C1 segment of cervical spinal cord (tissue), 14 donors: ENCODE results near the gene ABT1.
"Not testable (repeated sequence)": the region's sequence is repeated elsewhere in the genome, so short reads cannot be mapped to it uniquely, and the experiment has no call there.

Experiments used
- DNase-seq, 14 donors: peaks; one replicate each; lab custom pipeline; 2025; lab: John Stamatoyannopoulos, UW

The ABT1 gene

DNA sequence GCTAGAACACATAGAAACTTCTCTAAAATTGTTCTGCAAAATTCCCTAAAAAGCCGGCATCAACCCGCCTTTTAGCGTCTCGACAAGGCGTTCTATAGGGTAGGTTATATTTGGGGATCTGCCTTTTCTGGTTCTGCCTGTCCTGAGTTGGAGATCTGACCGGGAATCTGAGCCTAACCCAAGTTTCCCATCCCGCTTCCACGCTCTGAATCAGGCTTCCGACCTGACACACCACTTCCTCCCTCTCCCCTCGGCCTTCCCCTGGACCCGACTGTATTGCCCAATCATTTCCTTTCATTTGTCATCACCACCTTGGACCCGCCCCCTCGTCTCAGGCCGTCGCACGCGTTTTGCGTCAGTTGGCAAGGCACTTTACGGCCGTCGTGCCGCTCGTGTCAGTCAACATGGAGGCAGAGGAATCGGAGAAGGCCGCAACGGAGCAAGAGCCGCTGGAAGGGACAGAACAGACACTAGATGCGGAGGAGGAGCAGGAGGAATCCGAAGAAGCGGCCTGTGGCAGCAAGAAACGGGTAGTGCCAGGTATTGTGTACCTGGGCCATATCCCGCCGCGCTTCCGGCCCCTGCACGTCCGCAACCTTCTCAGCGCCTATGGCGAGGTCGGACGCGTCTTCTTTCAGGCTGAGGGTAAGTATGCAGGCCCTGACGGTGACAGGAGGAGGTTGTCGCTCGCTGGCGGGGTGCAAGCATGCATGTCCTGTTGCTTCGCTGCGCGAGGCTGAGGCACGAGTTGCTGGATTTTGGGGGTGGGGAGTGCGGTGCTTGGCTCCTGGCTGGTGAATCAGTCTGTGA, at the start of gene ABT1:
Gene ABT1 (plus strand): TSS at position 375 of the 810 bp plus-strand sequence. CDS start 30 bp downstream, at position 405.
- peak; percentile 91 to 99 (median 98) for DNase-seq

DNA sequence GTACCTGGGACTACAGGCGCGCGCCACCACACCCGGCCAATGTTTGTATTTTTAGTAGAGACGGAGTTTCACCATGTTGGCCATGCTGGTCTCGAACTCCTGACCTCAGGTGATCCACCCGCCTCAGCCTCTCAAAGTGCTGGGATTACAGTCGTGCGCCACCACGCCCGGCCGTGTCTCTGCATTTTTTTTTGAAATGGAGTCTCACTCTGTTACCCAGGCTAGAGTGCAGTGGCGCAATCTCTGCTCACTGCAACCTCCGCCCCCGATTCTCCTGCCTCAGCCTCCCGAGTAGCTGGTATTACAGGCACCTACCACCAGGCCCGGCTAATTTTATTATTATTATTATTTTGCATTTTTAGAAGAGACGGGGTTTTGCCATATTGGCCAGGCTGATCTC, 49.4 kb upstream of the ABT1 start:
- DNase-seq = not testable (repeated sequence)

DNA sequence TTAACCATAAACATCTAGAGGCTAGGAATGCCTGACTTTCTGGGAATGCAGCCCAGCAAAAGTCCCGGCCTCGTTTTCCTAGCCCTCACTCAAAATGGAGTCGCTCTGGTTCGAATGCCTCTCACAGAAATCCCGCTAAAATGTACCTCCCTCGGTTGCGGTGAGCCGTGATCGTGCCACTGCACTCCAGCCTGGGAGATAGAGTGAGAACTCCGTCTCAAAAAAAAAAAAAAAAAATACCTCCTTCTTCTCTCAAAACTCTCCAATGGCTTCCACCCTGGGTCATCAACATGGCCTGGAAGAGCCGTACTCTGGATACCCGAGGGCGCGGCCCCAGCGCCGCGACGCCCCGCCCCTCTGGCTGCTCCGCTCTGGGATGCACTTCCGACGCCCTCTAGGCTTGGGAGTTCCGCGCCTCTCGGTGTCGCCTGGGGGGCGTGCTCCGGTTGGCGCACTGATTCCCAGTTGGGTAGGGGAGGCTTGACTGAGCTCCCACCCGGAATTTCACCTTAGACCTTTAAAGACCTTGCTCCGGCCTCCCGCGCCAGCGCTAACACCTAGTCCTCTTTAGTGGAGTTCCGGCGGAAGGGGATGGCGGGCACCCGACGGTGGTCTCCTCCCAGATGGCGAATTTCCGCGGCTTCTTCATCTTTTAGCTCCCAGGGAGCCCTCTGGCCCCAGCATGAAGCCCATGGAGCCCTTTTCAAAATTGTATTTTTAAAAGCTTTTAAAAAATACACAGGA, 46.3 kb upstream of the ABT1 start:
- peak in 2 of 14 donors; percentile 12 to 18 for DNase-seq

DNA sequence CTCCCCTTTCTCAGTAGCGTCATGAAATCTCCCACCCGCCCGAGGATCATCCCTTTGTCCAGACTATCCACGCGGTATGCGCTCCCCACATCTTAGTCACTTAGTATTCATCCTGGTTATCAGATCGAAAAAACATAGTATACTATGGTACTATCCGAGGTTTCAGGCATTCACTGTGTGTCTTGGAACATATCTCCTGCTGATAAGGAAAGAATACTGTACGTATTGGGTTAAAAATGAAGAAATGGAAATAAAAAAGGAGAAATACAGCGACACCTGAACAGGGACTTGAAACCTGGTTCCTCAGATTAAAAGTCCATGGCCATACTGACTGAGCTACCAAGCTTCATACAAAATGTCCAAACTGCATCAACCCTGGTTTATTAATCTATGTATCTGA, 44.5 kb upstream of the ABT1 start:
- DNase-seq = no peak

DNA sequence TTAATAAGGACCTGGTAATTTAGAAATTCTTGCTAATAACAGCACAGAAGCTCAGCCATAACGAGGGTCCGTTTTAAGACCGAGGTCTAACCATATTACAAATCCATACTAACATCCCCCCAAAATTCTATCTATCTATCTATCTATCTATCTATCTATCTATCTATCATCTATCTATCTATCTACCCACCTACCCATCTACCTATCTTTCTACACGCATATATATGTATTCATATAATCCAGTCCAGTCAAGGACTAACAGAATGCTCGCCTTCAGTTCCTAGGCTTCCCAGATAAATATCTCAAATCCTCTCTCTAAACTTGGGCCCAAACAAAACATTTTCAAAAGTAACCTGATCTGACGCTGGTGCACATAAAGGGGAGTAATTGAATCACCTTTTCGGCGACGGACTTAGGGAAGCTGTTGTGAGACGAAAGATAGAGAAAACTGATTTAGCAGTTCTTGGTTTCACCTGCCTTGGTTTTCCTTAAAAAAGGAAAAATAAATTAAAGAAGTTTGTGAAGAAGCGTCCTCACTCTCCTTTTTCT, 44.0 kb upstream of the ABT1 start:
- DNase-seq = peak in 1 of 14 donors; percentile 48

DNA sequence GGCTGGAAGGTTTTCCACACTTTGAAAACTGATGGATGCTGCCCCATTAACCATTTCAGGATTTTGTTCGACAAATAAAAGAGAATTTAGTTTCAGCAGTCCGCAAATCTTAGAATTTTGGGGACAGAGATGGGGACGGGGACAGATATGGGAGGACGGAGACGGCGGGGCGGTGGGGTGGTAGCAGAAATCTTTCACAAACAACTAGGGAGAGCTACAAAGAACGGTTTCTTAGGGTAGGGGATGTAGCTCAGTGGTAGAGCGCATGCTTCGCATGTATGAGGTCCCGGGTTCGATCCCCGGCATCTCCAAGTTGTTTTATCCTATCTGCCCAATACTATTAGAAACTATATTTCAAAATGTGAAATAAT, 43.5 kb upstream of the ABT1 start:
- peak in 13 of 14 donors; percentile 27 to 79 (median 56) for DNase-seq

DNA sequence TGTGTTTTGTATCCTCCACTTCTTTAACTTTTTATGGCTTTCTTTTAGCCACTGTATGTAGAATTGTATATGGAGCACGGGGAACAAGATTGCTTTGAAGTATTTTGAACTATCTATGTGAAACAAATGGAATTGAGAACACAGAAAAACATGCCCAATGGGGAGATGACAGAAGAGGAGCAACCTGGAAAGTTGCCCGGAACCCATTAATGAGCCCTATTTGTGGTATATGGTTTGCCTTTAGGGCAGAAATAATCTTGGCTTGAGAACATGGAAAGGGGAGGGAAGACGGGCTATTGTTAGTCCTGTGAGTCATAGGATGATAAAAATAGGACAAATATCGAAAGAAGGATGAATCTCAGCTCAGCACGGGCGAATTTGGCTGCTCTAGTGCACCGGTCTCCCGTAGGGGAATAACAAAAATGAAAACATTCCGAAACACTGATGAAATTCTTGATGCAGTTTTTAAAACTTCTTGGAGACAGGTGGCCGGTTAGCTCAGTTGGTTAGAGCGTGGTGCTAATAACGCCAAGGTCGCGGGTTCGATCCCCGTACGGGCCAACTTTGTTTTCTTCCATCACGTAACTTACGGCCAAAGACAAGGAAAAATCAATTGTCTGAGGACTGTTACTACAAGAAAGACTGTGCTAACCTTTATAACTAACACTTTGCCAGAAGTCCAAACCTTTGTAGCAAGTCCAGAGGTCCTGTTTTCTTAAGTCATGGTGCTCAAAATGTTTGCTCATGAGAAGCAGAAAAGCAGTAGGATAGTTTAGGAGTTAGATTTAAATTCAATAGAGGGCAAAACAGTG, 42.9 kb upstream of the ABT1 start:
- DNase-seq = peak in 13 of 14 donors; percentile 9 to 79 (median 56)

DNA sequence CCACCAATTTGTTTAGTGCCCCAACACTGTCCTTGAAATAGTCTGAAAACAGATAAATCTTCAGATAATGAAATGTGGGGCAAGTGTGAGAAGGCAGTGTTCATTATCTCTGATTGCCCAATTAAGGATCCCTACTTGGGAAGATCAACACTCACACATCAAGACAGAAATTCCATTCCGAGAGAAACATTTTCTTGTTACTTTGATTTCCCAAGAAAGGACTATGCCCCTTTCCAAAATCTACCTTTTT, 42.4 kb upstream of the ABT1 start:
- DNase-seq = no peak

DNA sequence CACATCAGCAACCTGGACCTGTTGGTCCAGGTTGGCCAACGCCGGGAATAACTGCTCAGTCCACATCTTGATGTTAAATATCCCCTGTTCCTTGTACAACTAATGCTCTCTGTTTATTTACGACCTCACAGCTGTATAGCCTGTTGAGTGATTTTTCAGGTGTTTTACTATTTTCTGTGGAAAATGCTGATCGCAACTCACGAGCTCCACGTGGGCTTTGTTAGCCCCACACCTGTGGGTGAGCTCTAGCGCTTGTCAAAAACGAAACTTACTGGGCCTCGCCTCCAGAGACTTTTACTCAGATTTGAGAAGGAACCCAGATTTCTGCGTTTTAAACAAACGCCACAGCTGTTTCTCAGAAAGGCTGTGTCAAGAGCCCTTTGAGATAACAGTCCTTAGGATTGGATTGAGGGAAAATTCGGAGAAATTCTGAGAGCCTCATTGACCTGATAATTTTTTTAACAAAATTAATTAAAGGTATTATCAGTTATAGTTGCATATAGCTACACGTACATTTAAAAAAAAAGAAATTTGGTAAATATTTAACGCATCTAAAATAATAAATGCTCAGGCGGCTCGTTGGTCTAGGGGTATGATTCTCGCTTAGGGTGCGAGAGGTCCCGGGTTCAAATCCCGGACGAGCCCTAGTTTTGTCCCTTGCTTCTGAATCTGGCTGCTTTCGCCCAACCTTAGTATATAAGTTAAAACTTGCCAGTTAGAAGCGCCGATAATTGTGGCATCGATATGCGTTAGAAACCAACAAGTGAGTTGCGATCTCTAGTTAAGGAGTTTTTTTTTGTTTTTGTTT, 41.9 kb upstream of the ABT1 start:
- DNase-seq = peak in 5 of 14 donors; percentile 6 to 36 (median 24)

DNA sequence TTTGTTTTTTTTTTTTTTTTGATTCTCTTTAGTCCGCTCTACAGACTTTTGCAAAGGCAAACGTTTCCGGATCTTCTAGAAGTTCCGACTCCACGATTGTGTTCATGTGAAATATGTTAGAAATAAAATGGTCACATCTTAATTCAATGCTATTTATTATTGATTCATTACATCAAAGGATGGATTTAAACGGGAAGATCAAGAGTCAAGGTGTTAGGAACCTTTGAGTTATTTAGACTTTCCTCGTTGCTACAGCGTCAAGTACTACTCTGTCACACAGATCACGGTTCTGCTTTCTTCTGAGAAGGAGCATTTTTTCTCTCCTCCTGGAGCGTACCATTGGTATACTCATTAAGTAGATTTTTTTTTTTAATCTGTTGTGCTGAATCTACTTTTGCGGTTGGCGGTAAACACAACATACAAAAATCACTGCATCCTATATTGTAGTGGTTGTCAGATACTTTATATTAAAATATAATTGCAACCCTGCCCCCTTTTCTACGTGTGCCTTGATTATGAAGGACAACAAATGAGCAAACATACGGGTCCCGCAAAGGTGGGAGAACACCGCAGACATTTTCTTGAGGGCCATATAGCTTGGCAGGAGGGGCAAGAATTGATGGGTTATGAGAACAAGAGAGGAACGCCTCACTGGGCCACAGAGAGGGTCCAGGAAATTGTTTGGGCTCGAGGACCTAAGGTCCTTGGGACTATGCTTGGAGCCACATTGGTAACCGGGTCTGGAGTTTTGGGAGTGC, 41.1 kb upstream of the ABT1 start:
- peak in 1 of 14 donors; percentile 11 for DNase-seq

DNA sequence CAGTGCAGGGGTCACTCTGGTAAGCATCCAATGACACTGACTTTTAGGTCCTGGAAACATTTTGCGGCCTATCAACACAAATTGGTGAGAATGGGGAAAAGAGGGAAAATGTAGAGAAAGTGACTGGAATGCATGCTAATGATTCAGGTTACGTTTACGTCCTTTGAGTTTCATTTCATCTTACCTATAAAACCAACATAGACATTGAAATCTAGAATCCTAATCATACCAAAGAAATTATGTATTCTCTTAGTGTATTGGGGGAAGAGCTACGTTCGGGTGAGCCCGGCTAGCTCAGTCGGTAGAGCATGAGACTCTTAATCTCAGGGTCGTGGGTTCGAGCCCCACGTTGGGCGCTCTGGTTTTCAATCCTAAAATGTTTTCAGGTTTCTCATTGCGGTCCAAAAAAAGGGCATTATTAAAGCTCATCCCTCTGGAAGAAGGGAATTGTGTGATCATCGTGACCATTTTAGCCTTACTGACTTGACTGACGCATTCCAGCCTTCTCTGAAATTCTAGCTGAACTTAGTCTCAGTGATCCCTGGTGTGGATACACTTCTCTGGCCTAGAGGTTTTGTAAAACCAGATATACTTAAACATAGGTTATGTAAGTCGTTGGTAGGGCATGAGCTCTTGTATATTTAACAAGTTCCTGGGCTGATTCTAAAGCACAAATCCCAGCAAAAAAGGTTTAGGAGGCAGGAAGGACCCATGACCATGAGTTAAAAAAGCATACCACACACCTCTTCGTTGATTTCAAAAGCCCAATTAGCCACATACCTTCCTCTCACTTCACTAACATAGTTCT, 40.3 kb upstream of the ABT1 start:
- DNase-seq = peak in 5 of 14 donors; percentile 8 to 52 (median 18)

DNA sequence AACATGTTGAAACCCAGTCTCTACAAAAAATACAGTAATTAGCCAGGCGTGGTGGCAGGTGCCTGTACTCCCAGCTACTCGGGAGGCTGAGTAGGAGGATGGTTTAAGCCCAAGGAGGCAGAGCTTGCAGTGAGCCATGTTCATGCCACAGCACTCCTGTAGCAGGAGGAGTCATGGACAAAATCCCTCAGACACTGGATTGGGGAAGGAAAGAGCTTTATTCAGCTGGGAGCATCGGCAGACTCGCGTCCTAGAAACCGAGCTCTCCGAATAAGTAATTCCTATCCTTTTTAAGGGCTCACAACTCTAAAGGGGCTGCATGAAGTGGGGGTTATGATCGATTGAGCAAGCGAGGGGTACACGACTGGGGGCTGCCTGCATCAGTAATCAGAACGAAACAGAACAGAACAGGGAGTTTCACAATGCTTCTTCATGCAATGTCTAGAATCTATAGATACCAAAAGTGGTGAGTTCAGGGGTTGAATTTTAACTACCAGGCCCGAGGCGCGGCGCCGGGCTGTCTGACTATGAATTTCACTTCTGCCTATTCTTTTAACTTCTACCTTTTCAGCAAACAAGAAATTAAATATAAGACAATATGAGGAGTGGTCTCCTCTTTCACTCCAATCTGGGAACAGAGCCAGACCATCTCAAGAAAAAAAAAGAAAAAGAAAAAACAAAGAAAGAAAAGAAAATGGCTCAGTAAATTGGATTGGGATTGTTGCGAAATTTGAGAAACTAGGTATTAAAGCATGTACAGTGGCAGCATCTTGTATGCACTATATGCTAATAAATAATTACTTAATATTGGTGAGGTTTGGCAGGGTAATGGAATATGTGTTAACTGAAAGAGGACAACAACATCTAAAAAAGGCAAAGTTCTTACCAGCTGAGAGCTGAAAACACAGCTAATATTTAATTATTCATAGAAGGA, 35.0 kb upstream of the ABT1 start:
- no peak for DNase-seq

DNA sequence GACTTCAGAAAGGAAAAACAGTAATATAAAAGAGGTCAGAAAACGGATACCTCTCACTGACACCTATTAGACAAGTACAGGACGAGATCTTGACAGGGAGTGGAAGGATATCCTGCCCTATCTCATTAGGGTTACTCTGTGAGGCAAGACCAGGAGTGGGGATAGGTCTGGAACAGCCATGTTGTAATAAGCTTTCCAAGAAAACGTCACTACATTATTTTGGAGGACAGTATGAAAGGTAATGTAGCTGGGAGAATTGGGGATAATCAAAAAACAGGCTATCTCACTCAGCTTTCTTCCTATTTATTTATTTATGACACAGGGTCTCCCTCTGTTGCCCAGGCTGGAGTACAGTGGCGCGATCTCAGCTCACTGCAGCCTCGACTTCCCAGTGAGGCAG, 33.3 kb upstream of the ABT1 start:
- DNase-seq = no peak

DNA sequence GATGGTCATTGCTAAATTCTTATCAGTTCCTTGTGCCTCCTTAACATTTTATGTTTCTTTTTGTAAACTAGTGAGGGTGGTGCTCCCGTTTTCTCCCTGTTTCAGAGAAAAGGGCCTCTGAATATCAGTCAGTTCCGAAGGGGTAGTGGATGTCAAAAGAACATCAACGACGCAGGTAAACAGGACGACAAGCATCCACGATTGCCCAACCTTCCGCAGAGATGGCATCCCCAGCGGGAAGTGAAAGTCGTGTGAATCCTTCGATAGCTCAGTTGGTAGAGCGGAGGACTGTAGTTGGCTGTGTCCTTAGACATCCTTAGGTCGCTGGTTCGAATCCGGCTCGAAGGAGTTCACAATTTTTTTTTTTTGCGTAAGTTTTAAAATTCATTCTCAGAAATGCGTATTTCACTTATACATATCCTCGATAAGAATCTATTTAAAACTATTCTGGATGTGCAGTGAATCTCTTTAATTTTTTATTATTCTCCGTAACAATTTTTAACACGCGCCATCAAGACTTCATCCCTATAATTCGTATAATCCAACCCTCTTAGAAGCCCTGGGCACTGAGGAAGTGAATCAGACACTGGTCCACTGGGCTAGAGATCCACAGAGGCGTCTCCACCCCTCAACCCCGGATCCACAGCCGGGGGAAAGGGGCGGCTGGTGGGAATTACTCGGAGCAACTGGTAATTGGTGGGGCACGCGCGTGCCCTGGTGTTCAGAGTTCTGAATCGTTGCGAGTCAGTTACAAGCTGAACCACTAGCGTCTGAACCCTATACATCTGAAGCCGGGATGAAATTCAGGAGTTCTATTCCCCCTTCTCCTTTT, 27.9 kb upstream of the ABT1 start:
- DNase-seq = peak; percentile 27 to 93 (median 85)

DNA sequence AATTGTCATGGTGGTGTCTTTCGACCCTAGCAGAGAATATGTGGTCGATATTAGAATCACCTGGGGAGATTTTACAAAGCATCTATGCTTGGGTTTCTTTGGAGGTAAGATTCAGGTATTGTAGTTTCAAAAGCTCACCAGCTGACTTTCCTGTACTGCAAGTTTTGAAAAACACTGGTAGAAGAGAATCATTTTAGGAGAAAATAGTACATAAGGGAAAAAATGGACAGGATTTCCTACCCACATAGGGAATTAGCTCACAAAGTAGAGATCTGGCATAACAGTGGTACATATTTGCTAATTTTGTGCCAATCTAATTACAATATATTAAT, 27.4 kb upstream of the ABT1 start:
- DNase-seq = no peak

DNA sequence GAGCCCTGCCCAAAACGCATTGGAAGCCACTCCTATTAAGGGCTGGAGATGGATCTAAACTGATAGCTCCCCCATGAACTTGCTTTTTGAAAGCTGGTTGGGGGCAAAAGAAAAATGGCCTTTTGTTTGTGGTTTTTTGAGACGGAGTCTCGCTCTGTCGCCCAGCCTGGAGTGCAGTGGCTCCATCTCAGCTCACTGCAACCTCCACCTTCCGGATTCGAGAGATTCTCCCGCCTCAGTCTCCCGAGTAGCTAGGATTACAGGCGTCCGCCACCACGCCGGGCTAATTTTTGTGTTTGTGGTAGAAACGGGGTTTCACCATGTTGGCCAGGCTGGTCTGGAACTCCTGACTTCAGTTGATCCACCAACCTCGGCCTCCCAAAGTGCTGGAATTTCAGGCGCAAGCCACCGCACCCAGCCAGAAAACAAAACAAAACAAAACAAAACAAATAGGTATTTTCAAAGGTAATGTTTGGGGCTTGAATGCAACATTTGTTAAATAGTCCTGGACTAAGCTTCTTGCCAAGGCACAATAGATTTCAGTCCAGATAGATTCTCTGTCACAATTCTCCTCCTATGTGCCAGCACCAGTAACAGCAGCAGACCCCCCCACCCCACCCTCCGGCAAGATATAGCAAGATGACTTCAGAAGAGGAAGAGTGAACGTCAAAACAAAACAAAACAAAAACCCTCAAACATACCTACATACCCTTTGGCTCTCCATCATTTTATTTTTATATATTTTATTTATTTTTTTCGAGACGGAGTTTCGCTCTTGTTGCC, 26.5 kb upstream of the ABT1 start:
- no peak for DNase-seq
